ENCODE data around the gene UBB. TPM values are rescaled to one million over a fixed set of nuclear protein-coding genes. Genes with fewer than 3 reads are reported as not detected.

UBB gene
- total and polyA plus RNA-seq, 9 of the 15 experiments (the other 6 are each of a cell fraction or from before 2014, with no cell fraction given): 1,069 to 4,143 (median 1,696) TPM

GRCh38 chr17:16352667-16353316, 28.1 kb upstream of the UBB start (continued):
- TF ChIP-seq MGA (IDR thresholded peaks at IDR 0.05) (peak; percentile 63; the same call in 1 of the 2 replicates), NCOA4 (IDR thresholded peaks at IDR 0.05; ENCODE audit: partially characterized antibody) (no peak), CREB5 (CRISPR knock-in tag; IDR thresholded peaks at IDR 0.05) (no peak), TFAP4 (CRISPR knock-in tag; IDR thresholded peaks at IDR 0.05; ENCODE audit: borderline replicate concordance) (no peak), PCBP1 (IDR thresholded peaks at IDR 0.05; ENCODE audit: low read depth, low read length, poor library complexity, severe bottlenecking) (no peak), NR3C1 (CRISPR knock-in tag; IDR thresholded peaks at IDR 0.05) (0 out of 2 replicates have a peak, but pooled peaks have one; percentile 8), MCM2 (IDR thresholded peaks at IDR 0.05; ENCODE audit: low read depth) (no peak), ZNF232 (CRISPR knock-in tag; IDR thresholded peaks at IDR 0.05) (no peak), ZNF586 (CRISPR knock-in tag; conservative IDR thresholded peaks at IDR 0.05) (no peak), TSC22D4 (tag; IDR thresholded peaks at IDR 0.05) (no peak), MXI1 (IDR thresholded peaks at IDR 0.05; ENCODE audit: low read depth, low read length) (no peak), KDM5B (IDR thresholded peaks at IDR 0.05; ENCODE audit: insufficient replicate concordance, low read depth, low read length) (no peak), FOXA1 (IDR thresholded peaks at IDR 0.05; ENCODE audit: borderline replicate concordance) (no peak), BDP1 (IDR thresholded peaks at IDR 0.05; ENCODE audit: insufficient read depth, insufficient read length) (no peak), HDAC1 (IDR thresholded peaks at IDR 0.05) (no peak)

Measured in K562 (cell line).